ENCODE results near the gene NEK7. TPM values are rescaled to one million over a fixed set of nuclear protein-coding genes. Genes with fewer than 3 reads are reported as not detected.

Gene NEK7
- total and polyA plus RNA-seq, 9 donors: 25.0 to 87.0 (median 61.3) TPM

DNA sequence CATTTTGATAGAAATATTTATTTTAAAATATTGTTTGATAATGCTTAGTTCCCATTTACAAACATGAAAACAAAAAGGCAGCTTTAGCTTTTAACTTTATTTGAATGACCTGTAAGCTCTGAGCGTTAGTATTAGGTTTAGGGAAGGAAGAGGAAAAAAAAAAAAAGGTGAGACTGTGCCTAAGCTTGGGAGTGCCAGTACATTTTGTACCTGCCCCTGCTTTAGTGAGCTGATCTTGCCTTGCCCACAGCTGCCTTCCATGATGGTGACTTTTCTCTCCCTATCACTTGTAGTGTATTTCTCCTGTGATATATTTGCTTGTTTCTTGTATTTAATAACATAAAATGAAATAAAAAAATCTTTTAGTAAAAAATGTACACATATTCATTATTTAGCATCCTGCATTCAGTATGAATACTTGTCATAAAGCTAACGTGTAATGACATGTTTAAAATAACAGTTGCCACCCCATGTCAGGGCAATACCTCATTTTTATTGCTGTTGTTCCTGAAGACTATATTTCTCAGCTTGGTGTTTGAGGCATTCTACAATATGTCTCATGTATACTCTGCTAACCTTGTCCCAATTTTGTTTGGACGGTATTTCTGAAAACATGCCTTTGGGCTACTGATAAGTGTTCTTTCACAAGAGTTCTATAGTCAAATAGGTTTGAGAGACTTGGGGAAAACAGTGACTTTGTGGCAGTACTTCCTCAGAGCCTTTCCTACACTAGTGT, 76.3 kb downstream of the NEK7 start:
- no peak for DNase-seq
- intact Hi-C loops (cut with DNase I): no loop called here
- 53 to 66% (median 55%) methylated on average over 3 of the region's 3 CpGs for WGBS, 3 donors
- Histone ChIP-seq H3K27ac (no peak overlapping the region), H3K27me3 (no peaks in the 10 kb centered on the region), H3K4me3 (no peak overlapping the region), H3K36me3 (no peaks in the 10 kb centered on the region), H3K4me1 (ENCODE audit: insufficient read depth) (peaks cover 7% of the 10 kb centered on the region), H3K9me3 (no peaks in the 10 kb centered on the region)
- TF ChIP-seq, protein P1, sequence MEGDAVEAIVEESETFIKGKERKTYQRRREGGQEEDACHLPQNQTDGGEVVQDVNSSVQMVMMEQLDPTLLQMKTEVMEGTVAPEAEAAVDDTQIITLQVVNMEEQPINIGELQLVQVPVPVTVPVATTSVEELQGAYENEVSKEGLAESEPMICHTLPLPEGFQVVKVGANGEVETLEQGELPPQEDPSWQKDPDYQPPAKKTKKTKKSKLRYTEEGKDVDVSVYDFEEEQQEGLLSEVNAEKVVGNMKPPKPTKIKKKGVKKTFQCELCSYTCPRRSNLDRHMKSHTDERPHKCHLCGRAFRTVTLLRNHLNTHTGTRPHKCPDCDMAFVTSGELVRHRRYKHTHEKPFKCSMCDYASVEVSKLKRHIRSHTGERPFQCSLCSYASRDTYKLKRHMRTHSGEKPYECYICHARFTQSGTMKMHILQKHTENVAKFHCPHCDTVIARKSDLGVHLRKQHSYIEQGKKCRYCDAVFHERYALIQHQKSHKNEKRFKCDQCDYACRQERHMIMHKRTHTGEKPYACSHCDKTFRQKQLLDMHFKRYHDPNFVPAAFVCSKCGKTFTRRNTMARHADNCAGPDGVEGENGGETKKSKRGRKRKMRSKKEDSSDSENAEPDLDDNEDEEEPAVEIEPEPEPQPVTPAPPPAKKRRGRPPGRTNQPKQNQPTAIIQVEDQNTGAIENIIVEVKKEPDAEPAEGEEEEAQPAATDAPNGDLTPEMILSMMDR (IDR thresholded peaks at IDR 0.05): no peak
- no peak for TF ChIP-seq POLR2A (IDR thresholded peaks at IDR 0.05)
- no peak for TF ChIP-seq EP300 (IDR thresholded peaks at IDR 0.05)

DNA sequence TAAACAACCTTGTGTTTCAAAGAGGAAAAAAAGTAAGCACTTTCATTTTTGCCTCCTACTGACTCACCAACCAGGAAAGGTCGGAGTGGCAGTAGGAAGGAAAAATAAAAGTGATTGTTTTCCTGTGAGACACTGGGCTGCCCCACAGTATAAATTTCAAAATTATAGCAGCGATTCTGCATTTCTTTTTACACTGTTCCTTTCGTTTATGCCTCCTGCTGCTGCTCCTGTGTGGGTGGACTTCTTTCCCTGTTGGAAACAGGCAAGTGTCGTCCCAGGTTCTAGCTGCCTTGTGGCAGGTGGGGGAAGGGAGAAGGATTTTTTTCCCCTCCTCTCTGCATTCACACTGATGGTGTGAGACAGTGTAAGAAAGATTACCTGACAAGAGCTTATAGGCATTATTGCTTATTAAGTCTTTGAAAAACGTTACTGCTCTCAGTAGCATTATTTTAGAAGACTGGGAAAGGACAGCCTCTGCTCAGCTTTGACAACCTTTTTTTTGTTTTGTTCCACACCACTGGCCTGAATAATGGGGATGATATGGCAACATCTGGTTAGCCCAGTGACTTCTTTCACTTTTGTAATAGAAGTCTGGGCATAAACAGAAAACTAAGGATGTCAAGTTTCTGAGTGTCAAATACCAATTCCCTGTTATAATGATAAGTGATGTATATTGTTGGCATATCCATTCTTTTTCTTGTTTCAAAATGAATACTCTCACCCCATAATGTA, 77.9 kb downstream of the NEK7 start:
- WGBS, 3 donors: 2 to 4% (median 3%) methylated on average over 5 of the region's 5 CpGs
- Histone ChIP-seq H3K9me3 (no peaks in the 10 kb centered on the region), H3K27me3 (no peaks in the 10 kb centered on the region), H3K36me3 (no peaks in the 10 kb centered on the region), H3K4me1 (ENCODE audit: insufficient read depth) (peaks cover 1% of the 10 kb centered on the region), H3K27ac (peak overlapping the region in 1 of 2 donors; percentile 41), H3K4me3 (no peak overlapping the region)
- TF ChIP-seq EP300 (IDR thresholded peaks at IDR 0.05): no peak
- no peak for TF ChIP-seq POLR2A (IDR thresholded peaks at IDR 0.05)
- intact Hi-C loops (cut with DNase I): no loop called here
- DNase-seq: no peak

DNA sequence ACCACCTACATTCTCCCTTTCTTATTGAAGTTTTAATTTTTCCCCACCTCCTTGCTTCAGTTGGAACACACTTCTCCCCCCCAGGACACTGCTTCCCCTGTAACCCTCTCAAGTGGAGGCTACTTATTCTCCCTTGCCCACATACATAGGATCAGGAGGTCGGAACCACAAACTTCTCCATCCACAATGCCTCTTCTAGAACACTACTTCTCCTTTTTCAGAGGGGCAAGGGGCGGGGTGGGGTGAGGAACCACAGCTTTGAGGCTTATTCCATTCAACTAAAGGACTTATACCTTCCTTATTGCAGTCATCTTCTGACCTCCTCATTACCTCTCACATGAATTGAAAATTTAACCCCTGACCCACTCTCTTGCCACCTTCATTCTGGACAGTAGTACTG, 81.3 kb downstream of the NEK7 start:
- Histone ChIP-seq H3K36me3 (no peaks in the 10 kb centered on the region), H3K4me1 (ENCODE audit: insufficient read depth) (peaks cover 1% of the 10 kb centered on the region), H3K27ac (no peak overlapping the region), H3K4me3 (no peak overlapping the region), H3K9me3 (no peaks in the 10 kb centered on the region), H3K27me3 (no peaks in the 10 kb centered on the region)
- intact Hi-C loops (cut with DNase I): no loop called here
- TF ChIP-seq, protein P1 (IDR thresholded peaks at IDR 0.05): no peak
- TF ChIP-seq EP300 (IDR thresholded peaks at IDR 0.05) (no peak), POLR2A (IDR thresholded peaks at IDR 0.05) (no peak)
- no peak for DNase-seq
- 91 to 97% (median 91%) methylated on average over 2 of the region's 2 CpGs for WGBS, 3 donors

DNA sequence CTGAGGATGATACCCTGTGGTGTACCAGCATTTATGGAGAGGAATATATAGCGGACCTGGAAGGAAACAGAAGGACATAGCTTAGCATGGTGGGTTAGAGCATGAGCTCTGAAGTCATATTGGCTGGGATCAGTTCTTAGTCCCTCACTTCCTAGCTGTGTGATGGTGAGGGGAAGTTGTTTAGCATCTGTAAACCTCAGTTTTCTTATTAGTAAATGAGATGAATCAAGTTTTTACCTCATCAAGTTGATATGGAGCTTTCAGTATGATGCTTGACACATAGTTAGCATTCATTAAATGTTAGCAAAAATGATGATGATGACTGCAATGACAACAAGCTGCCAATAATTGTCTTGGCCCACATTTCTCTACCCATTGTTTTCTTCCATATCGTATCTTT, 84.8 kb downstream of the NEK7 start:
- H3K36me3 ChIP-seq: no peaks in the 10 kb centered on the region
- intact Hi-C loops (cut with DNase I): no loop called here
- no peak overlapping the region for H3K4me3 ChIP-seq
- H3K4me1 ChIP-seq (ENCODE audit: insufficient read depth): peaks cover 3% of the 10 kb centered on the region
- no peak for DNase-seq
- H3K9me3 ChIP-seq: no peaks in the 10 kb centered on the region
- TF ChIP-seq EP300 (IDR thresholded peaks at IDR 0.05) (no peak), POLR2A (IDR thresholded peaks at IDR 0.05) (no peak)
- TF ChIP-seq, protein P1 (IDR thresholded peaks at IDR 0.05): no peak
- 47 to 98% (median 97%) methylated on average over 2 of the region's 2 CpGs for WGBS, 3 donors
- no peaks in the 10 kb centered on the region for H3K27me3 ChIP-seq
- no peak overlapping the region for H3K27ac ChIP-seq

DNA sequence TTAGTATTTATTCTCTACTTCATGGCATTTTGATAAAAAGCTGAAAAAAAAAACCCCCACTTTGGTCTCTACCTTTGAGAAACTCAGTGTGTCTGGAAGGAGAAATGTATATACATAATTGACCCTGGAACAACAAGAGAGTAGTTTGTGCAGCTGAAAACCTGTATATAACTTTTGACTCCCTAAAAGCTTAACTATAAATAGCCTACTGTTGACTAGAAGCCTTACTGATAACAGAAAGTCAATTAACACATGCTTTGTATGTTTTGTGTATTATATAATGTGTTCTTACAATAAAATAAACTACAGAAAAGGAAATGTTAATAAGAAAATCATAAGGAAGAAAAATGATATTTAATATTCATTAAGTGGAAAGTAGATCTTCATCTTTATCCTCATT, 88.0 kb downstream of the NEK7 start:
- Histone ChIP-seq H3K36me3 (no peaks in the 10 kb centered on the region), H3K27ac (no peak overlapping the region), H3K27me3 (no peaks in the 10 kb centered on the region), H3K4me1 (ENCODE audit: insufficient read depth) (peaks cover 4% of the 10 kb centered on the region), H3K4me3 (no peak overlapping the region), H3K9me3 (no peaks in the 10 kb centered on the region)
- TF ChIP-seq EP300 (IDR thresholded peaks at IDR 0.05) (no peak), POLR2A (IDR thresholded peaks at IDR 0.05) (no peak)
- TF ChIP-seq, protein P1 (IDR thresholded peaks at IDR 0.05): no peak
- intact Hi-C loops (cut with DNase I): no loop called here
- no peak for DNase-seq

Measured in ovary (tissue), 9 donors.